Peyer's patch (tissue), 4 donors: ENCODE results near the gene RNU1-2.

Experiments used
- CTCF ChIP-seq, 6 experiments: fragments of 450-650 bp in 4 of 6; fragments of 200-600 bp in 2 of 6; sonication (generic) in 1 of 6; IDR thresholded peaks; one replicate each; pipeline ENCODE4 v1.5.1; 2017 to 2019; ENCODE audit warnings: antibody characterized with exemption in 6 of 6, mild to moderate bottlenecking in 3 of 6, moderate library complexity in 1 of 6
- POLR2A ChIP-seq, 2 donors: fragments of 450-650 bp; IDR thresholded peaks; one replicate each; pipeline ENCODE4 v1.5.1; 2017; ENCODE audit warnings: antibody characterized with exemption in 2 of 2, mild to moderate bottlenecking in 2 of 2, moderate library complexity in 2 of 2

GRCh38 chr1:16886860-16887605 is 8.7 kb upstream of the RNU1-2 start:
- TF ChIP-seq POLR2A (IDR thresholded peaks at IDR 0.05) = no peak
- no peak for TF ChIP-seq CTCF (IDR thresholded peaks at IDR 0.05)
